Kidney capillary endothelial cell (primary cell): ENCODE results near the gene HSDL2.

Experiments used
- DNase-seq: peaks from one replicate; pipeline ENCODE4 v3.0.0-alpha.2; 2018; ENCODE audit warnings: low spot score

HSDL2 gene

DNA sequence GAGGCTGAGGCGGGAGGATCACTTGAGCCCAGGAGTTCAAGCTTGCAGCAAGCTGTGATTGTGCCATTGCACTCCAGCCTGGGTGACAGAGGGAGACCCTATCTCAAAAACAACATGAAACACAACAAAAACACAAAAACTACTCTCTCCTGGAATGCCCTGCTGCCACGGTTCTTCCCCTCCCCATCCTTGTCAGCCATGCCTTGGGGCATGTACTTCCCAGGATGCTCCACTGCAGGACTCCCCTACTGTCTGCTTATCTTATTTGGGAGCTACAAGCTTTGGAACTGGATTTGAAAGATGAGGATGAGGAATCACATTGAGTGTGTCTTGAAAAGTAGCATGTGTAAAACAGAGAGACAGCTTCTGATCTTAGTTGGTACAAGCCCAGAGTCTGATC, 66.6 kb downstream of the HSDL2 start:
- no peak for DNase-seq

DNA sequence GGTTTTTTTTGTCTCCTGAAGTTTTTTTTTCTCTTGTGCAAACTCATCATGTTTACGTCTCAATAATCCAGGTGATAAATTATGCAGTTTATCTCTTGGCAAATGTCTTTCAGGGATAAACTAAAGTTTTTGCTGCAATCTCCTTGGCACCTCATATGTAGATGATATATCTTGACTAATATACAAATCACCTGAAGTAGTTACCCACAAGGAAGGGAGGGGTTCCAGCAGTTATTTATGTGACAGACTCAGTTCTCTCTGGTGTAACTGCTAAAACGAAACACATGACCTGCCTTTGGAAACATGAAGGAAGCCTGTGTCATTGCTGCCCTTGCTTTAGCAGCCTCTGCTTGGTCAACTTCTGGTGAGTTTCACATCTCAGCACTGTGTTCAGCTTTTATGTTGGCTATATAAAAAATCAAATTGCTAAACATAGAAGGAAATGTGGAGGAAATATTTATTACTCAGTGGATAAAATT, 67.4 kb downstream of the HSDL2 start:
- no peak for DNase-seq

DNA sequence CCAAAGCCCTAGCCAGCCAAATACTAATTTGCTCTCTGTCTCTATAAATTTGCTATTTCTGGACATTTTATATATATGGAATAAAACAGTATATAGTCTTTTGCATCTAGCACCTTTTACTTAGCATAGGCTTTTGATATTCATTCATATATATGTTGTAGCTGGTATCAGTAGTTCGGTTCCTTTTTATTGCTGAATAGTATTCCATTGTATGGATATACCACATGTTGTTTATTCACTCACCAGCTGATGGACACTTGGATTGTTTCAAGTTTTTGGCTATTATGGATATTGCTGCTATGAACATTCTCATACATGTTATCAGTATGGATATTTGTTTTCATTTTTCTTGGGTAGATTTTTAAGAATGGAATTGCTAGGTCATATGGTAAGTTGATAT, 82.9 kb downstream of the HSDL2 start:
- DNase-seq: no peak

DNA sequence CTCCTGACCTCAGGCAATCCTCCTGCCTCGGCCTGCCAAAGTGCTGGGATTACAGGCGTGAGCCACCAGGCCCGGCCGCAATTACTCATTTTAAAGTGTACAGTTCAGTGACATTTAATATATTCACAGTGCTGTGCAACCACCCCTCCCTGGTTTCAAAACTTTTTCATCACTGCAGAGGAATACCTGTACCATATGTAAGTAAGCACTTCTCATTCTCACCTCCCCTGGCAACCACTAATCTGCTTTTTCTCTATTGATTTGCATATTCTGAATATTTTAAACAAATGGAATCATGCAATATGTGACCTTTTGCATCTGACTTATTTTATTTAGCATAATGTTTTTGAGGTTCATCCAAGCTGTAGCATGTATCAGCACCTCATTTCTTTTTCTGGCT, 85.4 kb downstream of the HSDL2 start:
- DNase-seq: no peak

DNA sequence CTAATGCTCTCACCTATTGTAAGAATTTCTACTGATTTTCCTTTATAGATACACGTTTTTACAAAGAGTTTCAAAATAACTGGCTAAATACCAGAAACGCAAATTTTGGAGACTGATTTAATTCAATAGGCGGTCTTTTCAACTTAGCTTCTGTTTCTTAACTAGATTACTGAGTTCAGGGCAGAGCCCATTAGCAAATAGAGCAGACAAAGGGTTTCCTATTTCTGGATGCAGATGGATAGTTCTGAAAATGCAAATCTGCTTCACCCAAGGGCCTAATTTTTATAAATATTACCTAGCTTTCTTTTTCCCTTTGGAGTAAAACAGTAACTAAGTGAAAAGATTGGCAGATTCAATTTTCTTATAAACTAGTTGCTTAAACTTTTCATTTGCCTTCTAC, 93.1 kb downstream of the HSDL2 start:
- no peak for DNase-seq

DNA sequence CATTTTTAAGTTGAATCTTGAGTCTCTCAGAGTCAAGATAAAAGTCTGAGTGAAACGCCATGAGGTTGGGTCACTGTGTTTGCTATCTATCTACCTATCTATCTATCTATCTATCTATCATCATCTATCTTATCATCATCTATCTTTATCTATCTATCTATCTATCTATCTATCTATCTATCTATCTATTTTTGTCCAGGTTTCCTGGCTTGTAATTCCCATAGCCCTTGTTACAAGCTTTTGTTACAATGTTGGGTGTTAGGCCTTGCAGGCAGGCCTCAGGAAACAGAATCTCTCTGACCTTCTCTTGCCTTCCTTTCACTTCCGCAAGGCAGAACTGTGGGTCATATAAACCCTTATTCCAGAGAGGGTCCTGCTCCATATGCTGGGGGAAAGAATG, 94.1 kb downstream of the HSDL2 start:
- DNase-seq: no peak

DNA sequence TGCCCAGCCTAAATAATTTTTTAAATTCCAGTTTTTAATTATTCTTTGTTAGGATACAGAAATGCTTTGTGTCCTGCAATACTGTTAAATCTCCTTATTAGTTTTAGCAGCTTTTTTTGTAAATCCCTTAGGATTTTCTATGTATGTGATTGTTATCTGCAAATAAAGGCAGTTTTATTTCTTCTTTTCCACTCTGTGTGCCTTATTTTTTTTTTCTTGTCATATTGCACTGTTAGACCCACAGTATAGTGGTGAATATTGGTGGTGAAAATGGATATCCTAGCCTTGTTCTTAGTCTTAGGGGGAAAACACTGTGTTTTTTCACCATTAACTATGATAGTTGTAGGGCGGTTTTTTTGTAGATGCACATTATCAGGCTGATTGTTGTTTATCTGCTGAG, 95.4 kb downstream of the HSDL2 start:
- DNase-seq: no peak

DNA sequence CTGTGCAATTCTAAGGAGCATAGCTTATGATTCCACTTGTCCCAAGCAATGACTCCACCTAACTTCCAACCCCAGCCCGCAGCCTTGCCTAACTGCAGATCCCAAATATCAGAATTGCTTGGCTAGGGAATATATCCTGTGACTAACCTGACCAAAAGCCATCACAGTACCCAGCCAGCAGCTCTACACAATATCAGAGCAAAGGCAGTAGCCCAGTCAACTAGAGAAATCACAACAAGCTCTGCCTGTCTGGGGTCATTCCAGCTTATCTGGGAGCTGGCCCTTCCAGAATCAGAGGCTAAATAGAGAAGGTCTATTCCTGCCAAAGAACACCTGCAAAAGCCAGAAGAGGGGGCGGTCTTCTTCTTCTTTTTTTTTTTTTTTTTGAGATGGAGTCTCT, 97.4 kb downstream of the HSDL2 start:
- DNase-seq: no peak

DNA sequence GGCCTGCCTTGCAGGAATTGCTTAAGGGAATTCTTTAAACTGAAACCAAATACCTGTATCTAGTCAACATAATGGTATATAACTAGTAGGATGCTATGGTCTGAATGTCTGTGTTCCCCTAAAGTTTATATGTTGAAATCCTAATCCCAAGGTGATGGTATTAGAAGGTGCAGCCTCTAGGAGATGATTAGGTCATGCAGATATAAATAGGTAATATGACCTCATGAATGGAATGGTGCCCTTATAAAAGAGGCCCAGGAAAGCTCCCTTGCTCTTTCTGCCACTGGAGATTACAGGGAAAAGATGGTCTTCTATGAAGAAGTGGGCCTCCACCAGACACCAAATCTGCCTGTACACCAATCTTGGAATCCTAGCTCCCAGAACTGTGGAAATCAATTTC, 99.3 kb downstream of the HSDL2 start:
- no peak for DNase-seq

DNA sequence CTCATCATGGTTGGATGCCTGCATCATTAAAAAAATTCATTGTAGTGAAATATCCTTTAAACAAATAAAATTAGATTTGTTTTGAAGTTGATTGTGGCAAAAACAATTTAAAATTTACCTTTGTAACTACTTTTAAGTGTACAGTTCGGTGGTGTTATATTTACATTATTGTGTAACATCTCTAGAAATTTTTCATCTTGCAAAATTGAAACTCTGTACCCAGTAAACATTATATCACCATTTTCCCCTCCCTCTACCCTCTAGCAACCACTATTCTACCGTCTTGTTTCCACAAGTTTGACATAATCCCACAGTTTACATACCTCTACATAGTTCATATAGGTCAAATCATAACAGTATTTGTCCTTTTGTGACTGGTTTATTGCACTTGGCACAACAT, 104.7 kb downstream of the HSDL2 start:
- DNase-seq: no peak

DNA sequence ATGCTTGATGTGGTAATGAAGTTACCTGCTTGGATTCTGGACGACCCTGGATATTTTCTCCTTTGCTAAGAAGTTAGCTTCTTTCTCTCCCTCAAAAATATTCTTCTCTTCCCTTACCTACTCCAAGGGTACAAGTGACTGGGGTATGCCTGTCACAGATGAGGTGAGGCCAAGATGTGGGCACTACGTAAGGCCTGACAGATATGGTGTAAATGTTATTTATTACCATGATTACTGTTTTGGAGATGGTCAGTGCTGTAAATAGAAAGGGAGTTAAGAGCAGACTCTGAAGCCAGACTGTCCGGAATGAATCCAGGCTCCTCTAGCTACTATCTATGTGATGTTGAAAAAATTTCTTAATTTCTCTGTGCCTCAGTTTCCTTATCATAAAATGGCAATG, 105.7 kb downstream of the HSDL2 start:
- DNase-seq: no peak

DNA sequence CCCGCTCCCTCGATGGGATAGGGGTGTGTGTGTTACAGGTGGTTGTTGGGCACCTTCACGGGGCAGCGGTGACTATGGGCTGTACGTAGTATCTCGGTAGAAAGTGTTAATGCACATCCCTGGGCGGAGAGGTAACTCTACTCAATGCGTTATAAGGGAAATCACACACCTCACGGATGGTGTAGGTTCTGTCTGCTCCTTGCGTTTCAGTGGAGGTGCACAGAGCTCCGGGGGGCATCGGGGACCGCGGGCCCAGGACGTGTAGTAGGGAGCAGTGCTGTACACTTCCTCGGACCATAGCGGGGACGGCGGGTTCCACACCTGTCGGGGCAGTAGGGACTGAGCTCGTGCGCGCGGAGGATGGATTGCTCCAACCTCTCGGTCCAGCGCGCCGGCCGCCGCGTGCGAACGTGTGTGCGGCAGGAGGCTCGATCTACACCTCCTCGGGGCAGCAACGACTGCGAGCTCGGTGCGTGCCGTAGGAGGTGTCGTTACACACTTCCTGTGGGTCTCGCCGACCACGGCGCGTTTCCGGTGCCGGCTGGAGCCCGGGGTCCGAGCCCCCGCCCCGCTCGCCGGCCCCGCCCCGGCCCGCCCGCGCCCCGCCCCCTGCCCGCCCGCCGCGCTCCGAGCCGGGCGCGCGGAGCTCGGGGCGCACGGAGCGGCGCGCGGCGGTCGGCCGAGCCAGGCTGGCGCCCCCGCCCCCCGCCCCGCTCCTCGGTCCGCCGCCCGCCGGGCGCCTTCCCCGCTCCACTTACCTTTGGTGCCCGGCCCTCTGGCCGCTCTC, 106.5 kb downstream of the HSDL2 start, which contains the start of gene KIAA1958:
TSS of gene KIAA1958 (plus strand) at position 607 of the 787 bp plus-strand sequence. CDS start 87,254 bp downstream, outside the sequence.
- peak; percentile 52 for DNase-seq

DNA sequence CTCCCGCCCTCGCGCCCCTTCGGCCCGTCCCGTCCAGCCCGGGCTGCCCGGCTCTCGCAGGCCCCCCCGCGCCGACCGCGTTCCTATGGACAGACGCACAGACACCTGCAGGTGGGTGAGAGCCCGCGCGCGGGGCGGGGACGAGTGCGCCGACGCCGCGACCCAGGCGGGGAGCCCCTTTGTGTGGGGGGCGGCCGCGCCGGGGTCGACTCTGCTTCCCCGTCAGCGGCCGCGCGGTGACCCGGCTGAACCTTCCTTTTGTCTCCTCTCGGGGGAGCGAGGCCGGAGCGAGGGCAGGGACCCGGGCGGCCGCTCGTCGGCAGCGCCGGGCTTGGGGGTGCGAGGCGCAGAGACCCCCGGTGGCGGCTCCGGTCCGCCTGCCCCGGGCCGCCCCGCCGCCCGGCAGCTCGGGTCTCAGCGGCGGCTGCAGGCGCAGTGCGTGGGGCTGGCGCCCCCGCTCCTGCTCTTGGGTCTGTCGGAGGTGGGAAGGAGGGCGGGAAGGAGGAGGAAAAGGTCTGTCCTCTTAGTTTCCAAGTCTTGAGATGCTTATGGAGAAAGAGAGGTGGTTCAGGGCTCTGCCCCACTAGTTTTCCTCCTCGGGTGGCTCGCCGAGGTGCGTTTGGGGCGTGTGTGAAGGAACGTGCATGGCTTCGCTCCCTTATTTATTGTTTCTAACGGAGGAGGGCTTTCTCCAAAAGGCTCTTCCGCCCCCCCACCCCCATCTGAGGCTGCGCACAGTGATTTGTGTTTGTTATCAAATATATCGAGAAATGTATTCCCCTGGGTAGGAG, 107.3 kb downstream of the HSDL2 start:
- DNase-seq: peak; percentile 12

DNA sequence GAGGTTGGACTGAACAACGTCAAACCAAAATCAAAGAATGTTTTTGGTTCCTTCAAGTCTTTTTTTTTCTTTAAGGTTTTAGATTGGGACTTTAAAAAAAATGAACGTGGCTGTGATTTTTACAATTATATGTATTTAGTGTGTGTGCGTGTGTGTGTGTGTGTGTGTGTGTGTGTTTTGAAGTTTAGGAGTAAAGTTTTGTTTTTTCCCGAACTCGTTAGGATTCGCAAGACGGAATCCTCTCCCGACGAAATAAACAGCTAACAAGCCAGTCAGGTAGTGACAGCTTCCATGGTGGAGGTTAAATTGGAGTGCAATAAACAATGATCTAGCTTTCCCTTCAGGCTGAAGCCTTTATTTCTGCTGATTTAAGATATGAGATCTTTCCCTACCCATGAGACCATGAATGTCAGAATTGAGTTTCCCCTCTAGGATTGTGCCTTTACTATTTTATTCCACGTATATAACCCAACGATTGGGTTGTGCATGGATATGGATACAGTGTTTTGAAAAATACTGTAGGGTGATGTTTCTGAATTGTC, 108.0 kb downstream of the HSDL2 start:
- DNase-seq: no peak

DNA sequence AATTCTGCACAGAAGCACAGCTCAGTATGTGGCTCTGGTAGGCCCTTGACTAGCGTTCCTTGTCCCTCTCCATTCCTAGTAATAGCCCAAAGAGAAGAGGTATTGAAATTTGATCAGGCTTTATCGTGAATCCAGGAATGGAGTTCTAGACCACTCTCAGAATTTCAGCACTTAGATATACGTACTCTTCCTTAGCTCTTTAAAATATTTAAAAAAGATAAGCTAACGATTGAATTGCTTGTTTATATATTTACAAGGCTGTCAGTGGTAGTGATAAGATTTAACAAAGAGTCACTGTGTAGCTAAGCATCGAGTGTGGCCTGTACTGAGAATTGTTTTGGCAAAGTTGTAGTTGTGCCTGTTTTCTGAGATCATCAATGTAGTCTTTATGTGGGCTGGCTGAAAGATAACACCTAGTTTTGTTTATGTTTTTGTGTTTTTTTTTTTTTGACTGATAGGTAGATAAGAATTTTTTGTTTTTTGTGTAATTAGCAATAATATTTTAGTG, 109.2 kb downstream of the HSDL2 start:
- DNase-seq: no peak

DNA sequence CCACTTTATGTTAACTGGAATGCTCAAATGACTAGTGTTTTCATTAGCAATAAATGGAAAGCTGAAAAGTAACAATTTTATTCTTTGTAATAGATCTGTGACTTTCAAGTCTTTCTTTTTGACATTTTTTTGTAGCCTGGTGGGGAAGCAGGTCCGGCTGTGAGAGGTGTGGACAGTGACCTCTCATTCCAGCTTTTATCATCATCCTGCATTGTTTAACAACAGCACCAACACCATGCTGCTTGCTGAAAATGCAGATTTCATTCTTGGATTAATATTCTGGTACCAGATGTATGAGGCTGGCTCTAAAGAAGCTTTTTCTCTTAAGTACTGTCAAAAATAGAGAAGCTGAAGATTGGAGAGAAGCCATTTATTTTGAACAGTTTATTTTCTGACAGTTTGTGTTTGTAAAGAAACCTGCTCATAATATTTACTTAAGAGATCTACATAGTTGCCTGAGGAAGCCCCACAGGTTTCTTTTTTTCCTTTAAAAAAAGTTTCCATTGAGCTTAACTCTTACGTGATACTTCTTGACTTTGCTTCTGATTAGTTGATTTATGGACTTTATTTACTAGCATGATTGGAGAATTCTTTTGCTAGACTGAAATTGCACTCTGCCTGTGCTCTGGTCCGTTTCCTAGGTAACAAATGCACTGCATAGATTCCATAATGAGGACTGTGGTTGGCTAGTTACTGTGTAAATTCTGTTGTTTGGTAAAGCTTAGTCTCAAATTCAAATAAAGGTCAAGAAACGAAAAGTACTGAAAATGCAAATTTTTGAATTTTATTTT, 110.2 kb downstream of the HSDL2 start:
- DNase-seq: no peak

DNA sequence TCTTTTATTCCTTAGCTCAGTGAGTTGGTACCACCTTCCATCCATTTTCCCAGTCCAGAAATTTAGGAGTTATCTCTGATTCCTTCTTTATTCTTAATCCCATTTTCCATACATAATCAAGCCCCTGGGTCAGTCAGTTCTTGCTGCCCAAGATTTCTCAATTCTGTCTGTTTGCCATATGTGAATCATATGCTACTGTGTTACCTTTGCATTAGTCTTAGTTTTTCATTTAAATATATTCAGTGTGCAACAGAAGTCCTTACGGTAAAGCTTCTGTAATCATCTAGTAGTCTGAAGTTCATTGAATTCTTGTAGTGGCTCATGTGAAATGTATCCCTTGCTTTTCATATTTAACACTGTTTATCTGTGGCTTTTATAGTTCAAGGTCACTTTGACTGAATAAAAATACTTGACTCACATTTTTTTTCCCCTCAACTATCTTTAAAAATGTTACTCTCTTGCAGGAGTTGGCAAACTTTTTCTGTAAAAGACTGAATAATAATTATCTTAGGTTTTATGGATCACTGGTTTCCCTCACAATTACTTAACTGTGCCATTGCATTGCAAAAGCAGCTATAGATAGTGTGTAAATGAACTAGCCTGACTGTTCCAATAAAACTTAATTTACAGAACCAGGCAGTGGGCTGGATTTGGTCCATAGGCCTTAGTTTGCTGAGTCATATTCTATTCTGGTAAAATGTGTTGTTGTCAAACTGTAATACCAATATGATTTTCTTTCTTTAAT, 113.7 kb downstream of the HSDL2 start:
- no peak for DNase-seq

DNA sequence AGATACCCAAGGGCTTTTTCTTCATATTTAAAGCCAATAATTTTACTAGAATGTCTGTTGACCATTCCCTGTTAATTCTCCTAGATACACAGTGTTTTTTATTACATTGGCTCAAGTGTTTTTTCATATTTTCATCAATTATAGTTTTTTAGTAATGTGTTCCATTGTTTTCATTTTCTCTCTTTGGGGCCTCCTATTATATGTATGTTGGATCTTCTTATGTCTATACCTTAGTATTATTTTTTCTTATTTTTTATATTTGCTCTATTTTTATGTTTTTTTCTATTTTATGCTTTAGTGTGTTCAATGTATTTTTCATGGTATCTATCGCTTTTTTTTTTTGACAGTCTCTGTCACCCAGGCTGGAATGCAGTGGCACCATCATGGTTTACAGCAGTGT, 114.2 kb downstream of the HSDL2 start:
- DNase-seq: no peak

DNA sequence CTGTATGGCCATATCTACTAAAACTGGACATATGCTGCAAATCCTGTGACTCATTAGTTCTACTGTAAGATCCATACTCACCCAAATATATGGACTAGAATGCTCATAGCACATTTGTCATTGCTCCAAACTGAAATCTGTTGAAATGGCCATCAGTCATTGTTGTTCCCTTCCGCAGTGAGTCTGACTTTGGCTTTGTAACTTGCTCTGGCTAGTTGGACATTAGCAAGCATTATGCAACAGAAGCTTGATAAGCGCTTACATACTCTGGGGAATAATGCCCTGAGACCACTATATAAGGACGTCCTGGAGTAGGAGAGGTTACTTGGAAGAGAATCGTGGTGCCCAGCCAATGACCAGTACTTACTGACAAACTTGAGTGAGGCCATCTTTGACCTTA, 115.7 kb downstream of the HSDL2 start:
- DNase-seq: no peak

DNA sequence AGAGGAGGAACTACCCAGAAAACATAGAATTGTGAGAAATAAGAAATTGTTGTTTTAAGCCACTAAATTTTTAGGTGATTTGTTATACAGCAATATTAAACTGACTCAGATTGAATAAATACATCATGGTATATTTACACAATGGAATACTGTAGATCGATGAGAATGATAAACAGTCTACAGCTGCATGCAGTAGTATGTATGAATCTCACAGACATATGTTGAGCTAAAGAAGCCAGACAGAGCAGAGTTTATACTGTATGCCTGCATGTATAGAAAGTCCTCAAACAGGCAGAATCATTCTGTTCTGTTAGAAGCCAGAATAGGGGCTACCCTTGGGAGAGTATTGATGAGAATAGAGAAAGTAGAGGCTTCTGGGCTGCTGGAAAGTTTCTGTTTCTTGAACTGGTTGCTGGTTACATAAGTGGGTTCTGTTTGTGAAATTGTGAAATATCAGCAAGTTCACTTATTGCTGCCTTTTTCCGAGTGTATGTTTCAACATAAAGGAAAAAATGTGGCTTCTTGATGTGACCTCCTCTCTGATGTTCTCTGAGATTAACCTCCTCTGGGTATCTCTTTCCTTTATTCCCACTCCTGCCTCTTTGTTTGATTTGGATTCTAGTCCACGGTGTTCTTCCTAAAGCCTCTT, 116.3 kb downstream of the HSDL2 start:
- no peak for DNase-seq

DNA sequence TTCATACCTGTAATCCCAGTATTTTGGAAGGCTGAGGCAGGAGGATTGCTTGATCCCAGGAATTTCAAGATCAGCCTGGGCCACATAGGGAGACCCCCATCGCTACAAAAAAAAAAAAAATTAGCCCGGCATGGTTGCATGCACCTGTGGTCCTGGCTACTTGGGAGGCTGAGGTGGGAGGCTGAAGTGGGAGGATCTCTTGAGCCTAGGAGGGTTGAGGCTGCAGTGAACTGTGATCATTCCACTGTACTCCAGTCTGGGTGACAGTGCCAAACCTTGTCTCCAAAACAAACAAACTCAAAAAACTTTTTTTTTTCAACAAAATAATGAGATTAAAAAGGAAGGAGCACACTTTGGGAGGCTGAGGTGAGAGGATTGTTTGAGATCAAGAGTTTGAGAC, 120.9 kb downstream of the HSDL2 start:
- no peak for DNase-seq
